ENCODE measurements around the gene SLC15A4. TPM values are rescaled to one million over a fixed set of nuclear protein-coding genes. Genes with fewer than 3 reads are reported as not detected.

SLC15A4 gene
- total RNA-seq, 1 donor from 2014 or later, result 11.9 TPM

- H4K20me1 ChIP-seq (ENCODE audit: insufficient read depth, low read length), result no peaks in the 10 kb centered on the region
- no peak overlapping the region for H3K9ac ChIP-seq (ENCODE audit: low read length)
- Mint-ChIP-seq H3K4me3 (ENCODE audit: unreplicated experiment) (no peak overlapping the region), H3K9me3 (ENCODE audit: unreplicated experiment) (peaks cover 7% of the 10 kb centered on the region), H3K27me3 (ENCODE audit: low read depth, unreplicated experiment) (peaks cover 10% of the 10 kb centered on the region), H3K4me1 (ENCODE audit: low read depth, unreplicated experiment) (no peaks in the 10 kb centered on the region), H3K27ac (ENCODE audit: unreplicated experiment) (no peak overlapping the region), H3K36me3 (ENCODE audit: low read depth, unreplicated experiment) (no peaks in the 10 kb centered on the region)
- H2AFZ ChIP-seq (ENCODE audit: low read depth, low read length), result no peak overlapping the region
- H3K27me3 ChIP-seq (ENCODE audit: insufficient read depth, low read length), result peaks cover 3% of the 10 kb centered on the region
- no peaks in the 10 kb centered on the region for H3K9me3 ChIP-seq (ENCODE audit: insufficient read depth, low read depth, low read length)
- TF ChIP-seq EZH2 (IDR thresholded peaks at IDR 0.05; ENCODE audit: insufficient read depth, low read length), result no peak
- TF ChIP-seq, protein P1, sequence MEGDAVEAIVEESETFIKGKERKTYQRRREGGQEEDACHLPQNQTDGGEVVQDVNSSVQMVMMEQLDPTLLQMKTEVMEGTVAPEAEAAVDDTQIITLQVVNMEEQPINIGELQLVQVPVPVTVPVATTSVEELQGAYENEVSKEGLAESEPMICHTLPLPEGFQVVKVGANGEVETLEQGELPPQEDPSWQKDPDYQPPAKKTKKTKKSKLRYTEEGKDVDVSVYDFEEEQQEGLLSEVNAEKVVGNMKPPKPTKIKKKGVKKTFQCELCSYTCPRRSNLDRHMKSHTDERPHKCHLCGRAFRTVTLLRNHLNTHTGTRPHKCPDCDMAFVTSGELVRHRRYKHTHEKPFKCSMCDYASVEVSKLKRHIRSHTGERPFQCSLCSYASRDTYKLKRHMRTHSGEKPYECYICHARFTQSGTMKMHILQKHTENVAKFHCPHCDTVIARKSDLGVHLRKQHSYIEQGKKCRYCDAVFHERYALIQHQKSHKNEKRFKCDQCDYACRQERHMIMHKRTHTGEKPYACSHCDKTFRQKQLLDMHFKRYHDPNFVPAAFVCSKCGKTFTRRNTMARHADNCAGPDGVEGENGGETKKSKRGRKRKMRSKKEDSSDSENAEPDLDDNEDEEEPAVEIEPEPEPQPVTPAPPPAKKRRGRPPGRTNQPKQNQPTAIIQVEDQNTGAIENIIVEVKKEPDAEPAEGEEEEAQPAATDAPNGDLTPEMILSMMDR (IDR thresholded peaks at IDR 0.05; ENCODE audit: insufficient read depth, low read depth, low read length), result no peak
- H3K4me2 ChIP-seq (ENCODE audit: low read length), result peak overlapping the region; percentile 30
- no peak overlapping the region for H3K27ac ChIP-seq (ENCODE audit: low read depth, low read length)
- no peak for DNase-seq (ENCODE audit: low read depth)
- no peaks in the 10 kb centered on the region for H3K36me3 ChIP-seq (ENCODE audit: insufficient read depth, low read length)
- H3K4me1 ChIP-seq (ENCODE audit: insufficient read depth, low read length), result no peaks in the 10 kb centered on the region
- no peak for FAIRE-seq
- H3K4me3 ChIP-seq (ENCODE audit: insufficient read depth, low read depth, low read length), result no peak overlapping the region
- H3K79me2 ChIP-seq (ENCODE audit: insufficient read depth, low read length), result no peaks in the 10 kb centered on the region
These were observed 29.9 kb upstream of the SLC15A4 start for GRCh38 chr12:128853600-128854197.

DNA sequence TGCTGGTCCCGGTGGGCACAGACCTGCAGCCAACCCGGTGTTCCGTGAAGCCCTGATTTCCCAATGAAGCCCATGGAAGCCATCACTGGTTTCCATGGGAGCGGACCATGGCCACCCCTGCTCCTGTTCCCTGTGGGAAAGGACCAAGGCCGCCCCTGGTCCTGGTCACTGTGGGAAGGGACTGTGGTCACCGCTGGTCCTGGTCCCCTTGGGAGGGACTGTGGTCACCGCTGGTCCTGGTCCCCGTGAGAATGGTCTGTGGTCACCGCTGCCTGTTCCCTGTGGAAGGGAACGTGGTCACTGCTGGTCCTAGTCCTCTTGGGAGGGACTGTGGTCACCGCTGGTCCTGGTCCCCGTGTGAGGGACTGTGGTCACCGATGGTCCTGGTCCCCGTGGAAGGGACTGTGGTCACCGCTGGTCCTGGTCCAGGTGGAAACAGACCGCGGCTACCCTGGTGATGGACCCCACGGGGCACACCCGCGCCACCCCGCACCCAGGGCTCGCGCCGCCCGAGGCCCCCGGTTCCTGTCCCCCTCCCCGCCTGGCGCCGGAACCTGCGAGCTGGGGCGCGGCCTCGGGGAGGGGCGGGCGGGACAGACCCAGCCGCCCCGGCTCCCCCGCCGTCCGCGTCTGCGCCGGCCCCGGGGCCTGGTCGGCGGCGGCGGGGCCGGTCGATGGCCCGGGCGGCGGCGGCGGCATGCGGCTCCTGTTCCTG lies 29.3 kb upstream of the SLC15A4 start, which contains the start of gene GLT1D1:
TSS of gene GLT1D1 (plus strand) at position 594 of the 715 bp plus-strand sequence. CDS start at position 698, 104 bp downstream.
- Histone ChIP-seq H3K36me3 (ENCODE audit: insufficient read depth, low read length) (no peaks in the 10 kb centered on the region), H3K9me3 (ENCODE audit: insufficient read depth, low read depth, low read length) (no peaks in the 10 kb centered on the region), H3K9ac (ENCODE audit: low read length) (no peak within 1 kb of the TSS), H3K27ac (ENCODE audit: low read depth, low read length) (no peak within 1 kb of the TSS), H3K79me2 (ENCODE audit: insufficient read depth, low read length) (no peaks in the 10 kb centered on the region), H2AFZ (ENCODE audit: low read depth, low read length) (no peak within 1 kb of the TSS), H3K27me3 (ENCODE audit: insufficient read depth, low read length) (peaks cover 3% of the 10 kb centered on the region), H3K4me2 (ENCODE audit: low read length) (peak within 1 kb of the TSS; percentile 30), H3K4me1 (ENCODE audit: insufficient read depth, low read length) (no peaks in the 10 kb centered on the region), H3K4me3 (ENCODE audit: insufficient read depth, low read depth, low read length) (no peak within 1 kb of the TSS), H4K20me1 (ENCODE audit: insufficient read depth, low read length) (no peaks in the 10 kb centered on the region)
- peaks cover 10% of the 10 kb centered on the region for H3K27me3 Mint-ChIP-seq (ENCODE audit: low read depth, unreplicated experiment)
- TF ChIP-seq EZH2 (IDR thresholded peaks at IDR 0.05; ENCODE audit: insufficient read depth, low read length), result no peak
- TF ChIP-seq, protein P1 (IDR thresholded peaks at IDR 0.05; ENCODE audit: insufficient read depth, low read depth, low read length), result no peak
- no peak within 1 kb of the TSS for H3K27ac Mint-ChIP-seq (ENCODE audit: unreplicated experiment)
- no peak within 1 kb of the TSS for H3K4me3 Mint-ChIP-seq (ENCODE audit: unreplicated experiment)
- no peaks in the 10 kb centered on the region for H3K36me3 Mint-ChIP-seq (ENCODE audit: low read depth, unreplicated experiment)
- H3K9me3 Mint-ChIP-seq (ENCODE audit: unreplicated experiment), result peaks cover 7% of the 10 kb centered on the region
- no peak for DNase-seq (ENCODE audit: low read depth)
- no peaks in the 10 kb centered on the region for H3K4me1 Mint-ChIP-seq (ENCODE audit: low read depth, unreplicated experiment)
- no peak for FAIRE-seq

Measured in astrocyte (in vitro differentiated cells and primary cell).